ENCODE results near the gene MROH9. TPM values are rescaled to one million over a fixed set of nuclear protein-coding genes. Genes with fewer than 3 reads are reported as not detected.

Gene MROH9, protein sequence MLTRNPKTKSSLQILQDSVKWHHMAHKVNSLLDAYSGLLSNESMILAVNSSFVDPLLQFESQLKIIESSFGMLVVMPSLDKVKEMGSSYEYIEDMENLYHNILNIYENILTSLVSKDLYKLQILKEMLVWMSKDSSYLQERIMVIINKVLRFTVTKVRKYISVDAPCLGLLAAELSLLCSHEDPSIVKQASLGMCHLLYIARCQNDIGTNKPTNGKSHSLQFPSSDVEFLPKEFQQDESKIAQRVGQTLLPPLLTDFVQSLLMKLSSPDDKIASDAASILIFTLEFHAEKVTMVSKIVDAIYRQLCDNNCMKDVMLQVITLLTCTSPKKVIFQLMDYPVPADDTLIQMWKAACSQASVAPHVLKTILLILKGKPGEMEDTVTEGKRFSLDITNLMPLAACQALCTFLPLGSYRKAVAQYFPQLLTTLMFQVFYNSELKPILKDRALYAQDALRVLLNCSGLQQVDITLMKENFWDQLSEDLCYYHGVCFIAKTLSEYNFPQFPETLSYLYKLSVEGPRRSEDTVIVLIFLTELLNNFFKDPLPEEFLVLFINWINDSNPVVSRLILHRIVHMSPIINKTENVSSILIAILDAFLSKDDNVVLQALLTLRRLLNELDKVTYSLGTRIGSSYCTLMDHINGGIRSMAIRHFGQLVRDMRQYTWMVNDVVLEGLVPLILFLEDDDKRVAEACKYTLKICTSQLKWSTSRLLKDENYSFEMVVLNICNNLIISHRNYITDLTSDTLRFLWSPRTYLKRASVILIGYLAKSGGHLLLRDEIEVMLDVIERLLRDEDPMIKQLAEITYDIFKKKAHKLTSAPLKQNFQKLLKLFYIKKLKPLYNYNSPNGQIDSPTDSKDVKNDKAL
- not detected in 2 replicates for total RNA-seq

DNA sequence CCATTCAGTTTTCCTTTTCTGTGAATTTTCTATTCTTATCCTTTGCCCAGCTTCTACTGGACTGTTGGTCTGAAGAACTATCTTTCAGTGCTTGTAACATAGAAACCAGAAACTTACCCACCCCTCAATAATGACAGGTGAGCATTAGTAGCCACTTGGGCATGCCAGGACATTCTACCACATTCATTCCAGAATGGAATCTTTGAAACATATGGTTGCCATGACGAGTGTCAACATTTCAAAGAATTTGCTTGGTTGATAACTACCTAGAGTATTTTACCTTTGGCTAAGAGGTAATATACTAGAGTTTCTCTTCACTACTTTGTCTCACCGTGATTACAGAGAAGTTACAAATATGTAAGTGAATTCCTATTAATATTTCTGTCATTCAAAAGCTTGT lies at the start of gene MROH9:
TSS of gene MROH9 (plus strand) at position 304 of the 400 bp plus-strand sequence. CDS start 10,023 bp downstream, outside the sequence.

GRCh38 chr1:171090604-171091003 lies 155.3 kb downstream of the MROH9 start, which contains the start of gene FMO3:
TSS of gene FMO3 (plus strand) at chr1:171090905. CDS start at chr1:171092659, 1,754 bp downstream.

Small RNA genes lying within 50 kb of the gene (small RNA-seq; reads per million reads assigned to genes)
- gene MIR1295A, result not detected

Other genes starting within 250 kb of the MROH9 start
- not detected in 2 replicates for gene FMO3, start 155.4 kb downstream of the MROH9 start, total RNA-seq
- not detected in 2 replicates for gene FMO2, start 249.8 kb downstream of the MROH9 start, total RNA-seq